Stimulated activated CD8-positive, alpha-beta memory T cell treated with anti-CD3 and anti-CD28 coated beads, Interleukin-12 subunit alpha, Interleukin-12 subunit beta, amount 100 ng/mL, for 24 hours (primary cell): Measurements from ENCODE around the gene NOP53.

Experiments used
- DNase-seq: peaks from one replicate; pipeline ENCODE4 v3.0.0-alpha.2; 2020; ENCODE audit errors: extremely low read depth

The NOP53 gene

GRCh38 chr19:47805313-47805712, 60.0 kb downstream of the NOP53 start:
- DNase-seq = no peak

DNA sequence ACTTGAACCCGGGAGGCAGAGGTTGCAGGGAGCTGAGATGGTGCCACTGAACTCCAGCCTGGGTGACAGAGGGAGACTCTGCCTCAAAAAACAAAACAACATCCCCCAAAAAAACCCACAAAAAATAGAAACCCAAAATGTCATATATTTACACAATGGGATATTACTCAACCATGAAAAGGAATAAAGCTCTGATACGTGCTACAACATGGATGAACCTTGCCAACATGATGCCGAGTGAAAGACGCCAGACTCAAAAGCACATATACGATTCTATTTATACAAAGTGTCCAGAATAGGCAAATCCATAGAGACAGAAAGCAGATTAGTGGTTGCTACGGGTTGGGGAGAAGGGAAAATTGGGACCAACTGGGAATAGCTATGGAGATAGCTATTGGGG, 61.1 kb downstream of the NOP53 start:
- DNase-seq = no peak
